BE2C (cell line): Measurements from ENCODE around the gene SNAPC4.
"Not testable (repeated sequence)": the region's sequence is repeated elsewhere in the genome, so short reads cannot be mapped to it uniquely, and the experiment has no call there.

Source experiments
- DNase-seq: peaks from one replicate; pipeline ENCODE4 v3.0.0-alpha.2; 2020
- H3K27me3 ChIP-seq: fragments of 250-450 bp; sonication (Bioruptor Pico); 2 replicates; pipeline ENCODE4 v1.5.1; 2020; ENCODE audit warnings: mild to moderate bottlenecking
- H3K36me3 ChIP-seq: fragments of 250-450 bp; sonication (Bioruptor Pico); 2 replicates; pipeline ENCODE4 v1.5.1; 2020; ENCODE audit warnings: mild to moderate bottlenecking
- H3K4me1 ChIP-seq: fragments of 250-450 bp; sonication (Bioruptor Pico); 2 replicates; pipeline ENCODE4 v1.5.1; 2020
- H3K4me3 ChIP-seq: 2 replicates; pipeline ENCODE4 v1.5.1; 2011; ENCODE audit warnings: low read depth, low read length
- H3K9me3 ChIP-seq: fragments of 250-450 bp; sonication (Bioruptor Pico); 2 replicates; pipeline ENCODE4 v1.5.1; 2020
- TF ChIP-seq, protein P1 (sequence below): IDR thresholded peaks from 2 replicates; pipeline ENCODE4 v1.5.1; 2012; ENCODE audit warnings: mild to moderate bottlenecking, low read depth, low read length

Gene SNAPC4

DNA sequence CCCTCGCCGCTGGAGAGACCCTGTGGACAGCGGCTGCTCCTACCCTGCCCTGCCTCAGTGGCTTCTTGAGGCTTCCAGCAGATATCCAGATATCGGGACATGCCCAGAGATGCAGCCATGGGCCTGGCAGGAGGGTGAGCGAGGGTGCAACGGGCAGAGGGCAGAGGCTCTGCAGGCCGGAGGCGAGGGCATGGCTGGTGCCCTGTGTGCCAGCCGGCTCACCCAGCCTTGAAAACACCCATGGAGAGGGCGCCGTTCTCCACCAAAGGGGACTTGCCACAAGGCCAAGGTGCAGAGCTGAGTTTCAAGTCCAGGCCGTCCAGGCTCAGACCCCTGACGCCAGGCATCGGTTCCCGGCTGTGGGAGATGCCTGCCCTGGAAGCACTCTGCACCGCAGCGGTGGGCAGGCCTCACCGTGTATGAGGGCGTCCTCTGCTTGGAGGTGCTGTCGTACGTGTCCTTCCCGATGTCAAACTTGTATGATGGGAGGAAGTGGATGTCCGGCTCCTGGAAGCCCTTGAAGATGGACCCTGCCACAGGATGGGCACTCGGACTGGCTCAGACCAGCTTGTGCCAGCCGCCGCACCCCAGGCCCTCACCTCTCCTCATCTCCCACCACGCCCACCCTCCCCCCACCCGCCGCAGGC, 30.7 kb upstream of the SNAPC4 start:
- Histone ChIP-seq H3K36me3 (peaks cover 54% of the 10 kb centered on the region), H3K27me3 (no peaks in the 10 kb centered on the region), H3K4me3 (no peak overlapping the region), H3K9me3 (no peaks in the 10 kb centered on the region), H3K4me1 (no peaks in the 10 kb centered on the region)
- no peak for DNase-seq
- TF ChIP-seq, protein P1, sequence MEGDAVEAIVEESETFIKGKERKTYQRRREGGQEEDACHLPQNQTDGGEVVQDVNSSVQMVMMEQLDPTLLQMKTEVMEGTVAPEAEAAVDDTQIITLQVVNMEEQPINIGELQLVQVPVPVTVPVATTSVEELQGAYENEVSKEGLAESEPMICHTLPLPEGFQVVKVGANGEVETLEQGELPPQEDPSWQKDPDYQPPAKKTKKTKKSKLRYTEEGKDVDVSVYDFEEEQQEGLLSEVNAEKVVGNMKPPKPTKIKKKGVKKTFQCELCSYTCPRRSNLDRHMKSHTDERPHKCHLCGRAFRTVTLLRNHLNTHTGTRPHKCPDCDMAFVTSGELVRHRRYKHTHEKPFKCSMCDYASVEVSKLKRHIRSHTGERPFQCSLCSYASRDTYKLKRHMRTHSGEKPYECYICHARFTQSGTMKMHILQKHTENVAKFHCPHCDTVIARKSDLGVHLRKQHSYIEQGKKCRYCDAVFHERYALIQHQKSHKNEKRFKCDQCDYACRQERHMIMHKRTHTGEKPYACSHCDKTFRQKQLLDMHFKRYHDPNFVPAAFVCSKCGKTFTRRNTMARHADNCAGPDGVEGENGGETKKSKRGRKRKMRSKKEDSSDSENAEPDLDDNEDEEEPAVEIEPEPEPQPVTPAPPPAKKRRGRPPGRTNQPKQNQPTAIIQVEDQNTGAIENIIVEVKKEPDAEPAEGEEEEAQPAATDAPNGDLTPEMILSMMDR: no peak

DNA sequence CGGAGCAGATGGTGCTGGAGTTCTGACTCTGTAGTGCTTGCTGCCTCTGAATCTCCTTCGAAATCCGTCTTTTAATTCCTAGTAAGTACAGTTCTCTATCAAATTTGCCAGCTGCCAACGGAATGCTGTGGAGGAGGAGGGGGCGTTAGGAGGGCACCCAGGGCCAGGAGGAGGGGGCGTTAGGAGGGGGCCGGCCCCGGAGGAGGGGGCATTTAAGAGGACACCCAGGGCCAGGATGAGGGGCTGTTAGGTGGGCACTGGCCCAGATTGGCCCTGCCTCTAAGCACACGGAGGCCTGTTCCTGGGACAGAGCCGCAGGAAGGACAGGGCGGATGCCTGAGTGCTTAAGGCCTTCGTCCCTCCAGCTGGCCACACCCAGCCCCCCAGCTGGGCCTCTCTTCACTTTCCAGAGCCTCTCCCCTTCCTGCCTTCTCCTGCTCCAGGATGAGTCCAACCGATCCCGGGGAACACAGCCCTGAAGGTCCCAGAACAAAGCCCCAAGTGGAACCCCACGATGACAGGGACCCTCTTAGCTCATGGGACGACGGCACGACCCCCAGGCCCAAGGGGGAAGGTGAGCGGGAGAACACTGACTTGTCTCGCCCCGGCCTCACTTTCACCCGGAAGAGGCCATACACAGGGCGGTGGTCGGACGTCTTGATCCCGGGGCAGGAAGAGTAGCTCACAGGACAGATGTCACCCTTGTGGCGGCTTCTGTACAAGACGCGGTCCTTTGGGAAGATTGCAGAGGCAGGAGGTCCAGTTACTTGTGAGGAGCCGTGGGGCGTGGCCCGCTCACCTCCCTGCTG, 29.9 kb upstream of the SNAPC4 start:
- DNase-seq: no peak
- Histone ChIP-seq H3K27me3 (no peaks in the 10 kb centered on the region), H3K4me1 (no peaks in the 10 kb centered on the region), H3K36me3 (peaks cover 57% of the 10 kb centered on the region), H3K4me3 (no peak overlapping the region), H3K9me3 (no peaks in the 10 kb centered on the region)
- TF ChIP-seq, protein P1: no peak

DNA sequence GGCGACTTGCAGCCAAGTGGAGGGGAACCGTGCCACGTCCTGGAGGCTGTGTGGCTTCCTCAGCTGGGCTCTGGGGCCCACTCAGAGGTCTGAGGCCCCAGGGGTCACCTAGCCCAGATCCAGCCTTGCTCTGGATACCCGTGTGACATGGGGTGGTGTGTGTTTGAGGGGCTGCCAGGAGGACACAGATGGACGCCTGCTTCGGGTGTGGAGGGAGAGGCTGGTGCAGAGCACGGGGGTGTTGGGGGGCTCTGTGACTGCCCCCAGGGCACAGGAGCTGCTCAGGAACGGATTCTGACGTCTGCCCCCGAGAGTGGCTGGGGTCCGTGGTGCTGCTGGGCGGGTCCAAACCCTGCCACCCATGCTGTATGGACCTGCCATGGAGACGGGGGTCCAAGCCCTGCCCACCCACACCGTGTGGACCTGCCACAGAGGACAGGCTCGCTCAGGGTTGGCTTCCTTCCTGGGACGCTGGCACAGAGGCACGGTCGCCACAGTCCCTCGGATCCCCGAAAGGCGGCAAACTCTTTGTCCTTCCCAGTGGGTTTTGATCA, 29.2 kb upstream of the SNAPC4 start:
- no peaks in the 10 kb centered on the region for H3K27me3 ChIP-seq
- no peak overlapping the region for H3K4me3 ChIP-seq
- H3K36me3 ChIP-seq: peaks cover 64% of the 10 kb centered on the region
- no peaks in the 10 kb centered on the region for H3K9me3 ChIP-seq
- no peak for DNase-seq
- TF ChIP-seq, protein P1: no peak
- no peaks in the 10 kb centered on the region for H3K4me1 ChIP-seq

DNA sequence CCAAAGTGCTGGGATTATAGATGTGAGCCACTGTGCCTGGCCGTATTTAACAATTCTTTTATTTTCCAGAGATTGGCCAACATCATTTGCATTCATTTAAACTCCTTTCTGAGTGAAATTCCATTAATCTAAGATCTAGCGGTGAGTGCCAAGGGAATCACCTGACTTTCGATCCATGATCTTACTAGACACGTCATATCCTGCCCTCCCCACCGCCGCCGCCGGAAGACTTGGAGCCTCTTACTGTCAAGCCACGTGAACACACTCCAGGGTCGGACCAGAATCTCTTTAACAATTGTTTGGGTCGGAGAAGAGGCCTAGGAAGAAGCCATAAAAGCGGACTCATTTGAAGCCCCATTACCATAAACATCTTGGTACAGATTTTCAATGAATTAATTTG, 26.8 kb upstream of the SNAPC4 start:
- H3K27me3 ChIP-seq: no peaks in the 10 kb centered on the region
- DNase-seq: no peak
- no peaks in the 10 kb centered on the region for H3K4me1 ChIP-seq
- TF ChIP-seq, protein P1: no peak
- no peaks in the 10 kb centered on the region for H3K9me3 ChIP-seq
- peaks cover 74% of the 10 kb centered on the region for H3K36me3 ChIP-seq
- H3K4me3 ChIP-seq: no peak overlapping the region

DNA sequence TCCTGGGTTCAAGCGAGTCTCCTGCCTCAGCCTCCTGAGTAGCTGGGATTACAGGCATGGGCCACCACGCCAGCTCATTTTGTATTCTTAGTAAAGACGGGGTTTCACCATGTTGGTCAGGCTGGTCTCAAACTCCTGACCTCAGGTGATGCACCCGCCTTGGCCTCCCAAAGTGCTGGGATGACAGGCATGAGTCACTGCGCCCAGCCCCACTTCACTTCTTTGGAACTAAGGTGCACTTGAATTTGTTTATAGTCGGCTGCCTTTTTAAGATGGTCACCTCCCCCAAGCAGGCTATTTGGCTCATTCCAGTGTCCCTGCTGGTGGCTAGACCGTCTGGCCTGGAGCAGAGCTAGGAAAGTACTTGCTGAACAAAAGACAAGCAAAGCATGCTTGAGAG, 25.4 kb upstream of the SNAPC4 start:
- H3K4me3 ChIP-seq, H3K4me1 ChIP-seq, DNase-seq, H3K9me3 ChIP-seq, H3K27me3 ChIP-seq: not testable (repeated sequence)
- H3K36me3 ChIP-seq: peaks cover 80% of the 10 kb centered on the region

DNA sequence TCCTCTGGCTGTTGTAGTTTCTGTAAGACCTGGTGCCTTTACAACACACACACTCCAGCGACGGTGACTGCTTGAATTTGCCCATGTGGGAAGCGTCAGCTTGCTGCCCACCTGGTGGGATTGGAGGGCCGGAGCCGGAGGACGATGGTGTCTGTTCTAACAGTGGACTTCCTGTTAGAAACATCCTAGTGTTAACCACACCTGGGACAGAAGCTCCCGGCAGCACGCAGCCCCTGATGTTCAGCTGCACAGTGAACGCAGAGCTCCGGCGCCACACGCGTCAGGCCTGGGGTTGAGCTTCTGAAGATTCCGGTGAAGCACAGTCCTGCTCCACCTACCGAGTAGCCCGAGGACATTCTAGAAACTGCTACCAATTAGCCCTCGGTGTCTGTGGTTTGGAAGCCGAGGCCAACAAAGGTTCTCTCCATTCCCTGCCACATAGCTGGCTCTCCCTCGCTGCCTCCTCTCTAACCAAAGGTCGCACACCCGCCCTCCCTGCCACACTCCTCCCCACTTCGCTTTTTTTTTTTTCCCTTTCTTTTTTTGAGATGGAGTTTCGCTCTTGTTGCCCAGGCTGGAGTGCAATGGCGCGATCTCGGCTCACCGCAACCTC, 24.9 kb upstream of the SNAPC4 start:
- TF ChIP-seq, protein P1: no peak
- peaks cover 78% of the 10 kb centered on the region for H3K36me3 ChIP-seq
- H3K4me1 ChIP-seq: no peaks in the 10 kb centered on the region

More for the DNA sequence above, 24.9 kb upstream of the SNAPC4 start:
- no peak overlapping the region for H3K4me3 ChIP-seq
- no peaks in the 10 kb centered on the region for H3K9me3 ChIP-seq
- DNase-seq: no peak
- H3K27me3 ChIP-seq: no peaks in the 10 kb centered on the region
